BJ (cell line): ENCODE data around the gene MAMSTR. TPM values are rescaled to one million over a fixed set of nuclear protein-coding genes. Genes with fewer than 3 reads are reported as not detected.

Experiments
- CTCF ChIA-PET: fragments of 350-600 bp; formaldehyde crosslinking; extraction: SDS; loops from one replicate; lab custom pipeline; 2021; ENCODE audit warnings: antibody characterized with exemption, inconsistent platforms; lab: Yijun Ruan, JAX
- POLR2A ChIA-PET: fragments of 300-600 bp; sonication (Branson Sonifier 250); formaldehyde crosslinking; extraction: SDS; loops from one replicate; lab custom pipeline; 2021; ENCODE audit warnings: antibody characterized with exemption; lab: Charles Lee
- DNase-seq: peaks from one replicate; pipeline ENCODE4 v3.0.0-alpha.2; 2011; ENCODE audit warnings: low read depth
- H3K27me3 ChIP-seq: 2 replicates; pipeline ENCODE4 v1.6.0; 2011; ENCODE audit warnings: low read length; ENCODE audit not compliant: control insufficient read depth, insufficient read depth
- H3K36me3 ChIP-seq: 2 replicates; pipeline ENCODE4 v1.5.1; 2011; ENCODE audit warnings: low read length; ENCODE audit not compliant: control insufficient read depth, insufficient read depth
- H3K4me3 ChIP-seq: 2 replicates; pipeline ENCODE4 v1.5.1; 2011; ENCODE audit warnings: low read depth, mild to moderate bottlenecking, control low read depth, low read length
- CTCF ChIP-seq: IDR thresholded peaks from 2 replicates; pipeline ENCODE4 v1.5.1; 2011; ENCODE audit warnings: low read depth, mild to moderate bottlenecking, control low read depth, inconsistent platforms, low read length, moderate library complexity; ENCODE audit not compliant: insufficient read depth
- polyA plus RNA-seq: library from polyadenylated mRNA; depleted of rRNA; stranded (reverse); fragments of >200 nt; gene quantifications from 2 replicates; pipeline ENCODE4 v1.2.3, GENCODE V29; 2011

The MAMSTR gene
- polyA plus RNA-seq, 1 experiment, result 1.5 TPM

- CTCF ChIA-PET, result interaction anchor here (0.9 kb wide), 1 partner anchor 118 kb away, joined by 3 read pairs; no protein-coding TSS in a partner anchor
- no peak for TF ChIP-seq CTCF
- H3K27me3 ChIP-seq, result peaks cover 1% of the 10 kb centered on the region; the same call in 1 of the 2 replicates
- H3K36me3 ChIP-seq, result no peaks in the 10 kb centered on the region
- DNase-seq, result no peak
- POLR2A ChIA-PET, result no interaction called here
- no peak overlapping the region for H3K4me3 ChIP-seq
These were observed 49.4 kb downstream of the MAMSTR start for GRCh38 chr19:48669903-48670668.

- DNase-seq, result no peak
- Histone ChIP-seq H3K4me3 (no peak overlapping the region), H3K36me3 (no peaks in the 10 kb centered on the region), H3K27me3 (peaks cover 1% of the 10 kb centered on the region; the same call in 1 of the 2 replicates)
- no peak for TF ChIP-seq CTCF
- CTCF ChIA-PET, result interaction anchor here (1.0 kb wide), 1 partner anchor 23 kb away, joined by 3 read pairs; the partner anchor contains the start of gene CA11
- POLR2A ChIA-PET, result no interaction called here
These were observed 50.8 kb downstream of the MAMSTR start for GRCh38 chr19:48668761-48669160.

- Histone ChIP-seq H3K27me3 (peaks cover 1% of the 10 kb centered on the region; the same call in 1 of the 2 replicates), H3K4me3 (no peak overlapping the region), H3K36me3 (no peaks in the 10 kb centered on the region)
- POLR2A ChIA-PET, result no interaction called here
- CTCF ChIA-PET, result interaction anchor here (1.0 kb wide), 1 partner anchor 22 kb away, joined by 3 read pairs; the partner anchor contains the start of gene CA11
- no peak for DNase-seq
- no peak for TF ChIP-seq CTCF
These were observed 51.2 kb downstream of the MAMSTR start for GRCh38 chr19:48668332-48668731.

- ChIA-PET CTCF (interaction anchor here (0.5 to 0.6 kb wide), 2 partner anchors 12 to 122 kb away, joined by 3 to 5 read pairs; no protein-coding TSS in a partner anchor), POLR2A (no interaction called here)
- DNase-seq, result no peak
- Histone ChIP-seq H3K27me3 (peaks cover 1% of the 10 kb centered on the region; the same call in 1 of the 2 replicates), H3K4me3 (no peak overlapping the region), H3K36me3 (no peaks in the 10 kb centered on the region)
- no peak for TF ChIP-seq CTCF
These were observed 53.7 kb downstream of the MAMSTR start for GRCh38 chr19:48665786-48666185.

GRCh38 chr19:48664476-48664875, 55.0 kb downstream of the MAMSTR start:
- Histone ChIP-seq H3K36me3 (no peaks in the 10 kb centered on the region), H3K4me3 (no peak overlapping the region), H3K27me3 (peaks cover 1% of the 10 kb centered on the region; the same call in 1 of the 2 replicates)
- ChIA-PET POLR2A (no interaction called here), CTCF (no interaction called here)
- no peak for TF ChIP-seq CTCF
- no peak for DNase-seq
